GM21423 (cell line): ENCODE measurements around the gene CELSR1.

Experiments
- ATAC-seq: cut with Tn5 transposase; IDR thresholded peaks from one replicate; pipeline ENCODE4 v1.9.1; 2021; ENCODE audit warnings: mild to moderate bottlenecking, moderate library complexity; ENCODE audit not compliant: unreplicated experiment

Gene CELSR1

DNA sequence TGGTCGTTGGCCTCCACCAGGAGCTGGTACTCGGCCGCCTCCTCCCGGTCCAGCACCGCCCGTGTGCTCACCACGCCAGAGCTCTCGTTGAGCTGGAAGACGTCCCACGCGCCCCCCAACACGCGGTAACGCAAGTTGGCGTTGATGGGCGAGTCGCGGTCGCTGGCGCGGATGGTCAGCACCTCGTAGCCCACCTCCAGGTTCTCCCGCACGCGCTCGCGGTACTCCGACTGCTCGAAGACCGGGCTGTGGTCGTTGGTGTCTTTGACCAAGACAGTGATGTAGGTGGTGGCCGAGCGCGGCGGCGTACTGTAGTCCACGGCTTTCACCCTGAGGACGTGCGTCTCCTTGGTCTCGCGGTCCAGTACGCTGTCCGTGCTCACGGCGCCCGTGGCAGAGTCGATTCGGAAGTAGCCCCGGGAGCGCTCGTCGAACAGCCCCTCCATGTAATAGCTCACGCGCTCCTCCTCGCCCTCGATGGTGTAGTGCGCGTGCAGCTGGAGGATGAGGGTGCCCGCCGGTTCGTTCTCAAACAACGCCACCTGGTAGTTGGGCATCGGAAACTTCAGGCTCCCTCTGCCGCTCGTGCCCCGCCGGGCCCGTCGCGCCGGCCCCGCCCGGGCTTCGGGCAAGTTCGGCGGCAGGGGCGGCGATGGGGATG lies 1.4 kb downstream of the CELSR1 start:
- no peak for ATAC-seq

DNA sequence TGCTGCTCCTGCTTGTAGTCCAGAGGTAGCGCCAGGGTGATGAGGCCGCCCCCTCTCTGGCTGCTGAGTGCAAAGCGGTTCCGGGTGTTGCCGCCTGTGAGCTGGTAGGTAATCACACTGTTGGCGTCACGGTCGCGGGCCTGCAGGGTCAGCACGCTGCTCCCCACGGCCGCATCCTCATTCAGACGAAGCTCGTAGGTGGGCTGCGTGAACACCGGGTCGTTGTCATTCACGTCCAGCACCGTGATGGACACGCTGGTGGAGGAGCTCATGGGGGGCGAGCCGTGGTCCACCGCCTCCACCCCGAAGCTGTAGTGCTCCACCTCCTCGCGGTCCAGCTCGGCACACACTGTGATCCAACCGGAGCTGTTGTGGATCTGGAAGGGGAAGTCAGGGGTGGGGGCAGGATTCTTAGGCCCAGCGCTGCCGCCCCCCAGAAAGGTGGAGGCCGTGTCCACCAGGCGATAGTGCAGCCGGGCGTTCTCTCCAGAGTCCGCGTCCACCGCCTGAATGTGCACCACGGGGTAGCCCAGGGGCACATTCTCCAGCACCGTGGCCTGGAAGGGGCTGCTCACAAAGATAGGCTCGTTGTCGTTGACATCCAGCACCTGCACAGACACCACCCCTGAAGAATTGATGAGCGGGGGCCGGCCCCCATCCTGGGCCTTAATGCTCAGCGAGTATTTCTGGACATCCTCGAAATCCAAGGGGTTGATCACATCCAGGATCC lies 2.4 kb downstream of the CELSR1 start:
- ATAC-seq: no peak

DNA sequence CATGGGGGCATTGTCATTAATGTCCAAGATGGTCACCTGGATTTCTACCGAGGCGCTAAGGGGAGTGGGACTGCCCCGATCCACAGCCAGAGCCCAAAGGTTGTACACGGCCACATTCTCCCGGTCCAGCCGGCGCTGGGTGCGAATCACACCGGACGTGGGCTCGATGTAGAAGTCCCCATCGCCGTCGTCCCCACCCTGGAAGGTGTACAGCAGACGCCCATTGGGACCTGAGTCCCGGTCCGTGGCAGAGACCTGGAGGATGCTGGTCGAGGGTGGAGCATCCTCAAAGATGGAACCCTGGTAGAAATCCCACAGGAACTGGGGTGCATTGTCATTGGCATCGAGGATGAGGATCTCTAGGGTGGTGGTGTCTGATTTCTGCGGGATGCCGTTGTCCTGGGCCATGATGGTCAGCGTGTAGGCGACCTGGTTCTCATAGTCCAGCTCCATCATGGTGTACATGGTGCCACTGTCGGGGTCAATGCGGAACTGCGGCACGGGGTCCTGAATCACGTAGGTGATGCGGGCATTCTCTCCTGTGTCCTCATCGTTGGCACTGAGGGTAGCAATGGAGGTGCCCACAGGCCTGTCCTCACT lies 3.1 kb downstream of the CELSR1 start:
- no peak for ATAC-seq

GRCh38 chr22:46533070-46533833 lies 4.2 kb downstream of the CELSR1 start:
- no peak for ATAC-seq

DNA sequence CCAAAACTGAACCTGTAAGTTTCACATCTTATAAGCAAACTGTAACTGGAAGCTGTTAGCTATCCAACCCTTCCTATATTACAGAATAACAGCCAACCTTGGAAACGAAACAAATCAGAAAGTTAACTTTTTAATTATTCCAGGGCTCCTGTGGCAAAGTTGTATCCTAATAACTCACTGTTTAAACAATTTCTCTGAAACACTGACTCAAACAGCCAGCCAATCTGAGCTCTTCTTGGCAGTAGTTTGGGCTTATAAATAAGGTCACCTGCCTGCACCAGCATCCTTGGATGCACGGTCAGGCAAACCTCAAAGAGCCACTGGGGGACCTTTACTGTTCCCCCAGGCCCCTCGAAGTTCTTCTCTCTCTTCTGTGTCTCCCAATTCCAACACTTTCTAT lies 5.0 kb downstream of the CELSR1 start:
- ATAC-seq: no peak

GRCh38 chr22:46531581-46532175 lies 5.7 kb downstream of the CELSR1 start:
- no peak for ATAC-seq

DNA sequence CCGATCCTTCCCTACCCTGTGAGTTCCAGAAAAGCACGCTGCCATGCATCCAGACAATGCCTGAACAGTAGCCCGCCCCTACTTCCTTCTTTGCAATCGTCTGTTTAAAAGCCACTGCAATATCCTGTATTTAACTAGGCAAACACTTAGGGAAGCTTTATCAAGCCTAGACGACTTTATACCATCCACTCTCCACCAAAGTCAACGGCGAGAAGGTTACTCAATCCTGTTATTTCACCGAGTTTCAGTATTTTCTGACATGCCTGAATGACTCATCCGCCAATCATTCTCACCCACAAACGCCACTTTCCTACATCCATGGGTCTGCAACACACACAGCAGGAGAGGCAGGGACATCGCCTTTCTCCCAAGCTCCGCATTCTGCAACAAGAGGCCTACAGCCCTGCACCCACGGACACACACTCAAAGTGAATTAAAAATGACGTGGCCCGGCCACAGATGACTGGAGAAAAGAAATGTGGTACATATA lies 9.3 kb downstream of the CELSR1 start:
- no peak for ATAC-seq

- ATAC-seq: no peak
Observed at GRCh38 chr22:46526244-46526839, 11.1 kb downstream of the CELSR1 start.

- no peak for ATAC-seq
Observed at GRCh38 chr22:46525389-46526243, 11.8 kb downstream of the CELSR1 start.

DNA sequence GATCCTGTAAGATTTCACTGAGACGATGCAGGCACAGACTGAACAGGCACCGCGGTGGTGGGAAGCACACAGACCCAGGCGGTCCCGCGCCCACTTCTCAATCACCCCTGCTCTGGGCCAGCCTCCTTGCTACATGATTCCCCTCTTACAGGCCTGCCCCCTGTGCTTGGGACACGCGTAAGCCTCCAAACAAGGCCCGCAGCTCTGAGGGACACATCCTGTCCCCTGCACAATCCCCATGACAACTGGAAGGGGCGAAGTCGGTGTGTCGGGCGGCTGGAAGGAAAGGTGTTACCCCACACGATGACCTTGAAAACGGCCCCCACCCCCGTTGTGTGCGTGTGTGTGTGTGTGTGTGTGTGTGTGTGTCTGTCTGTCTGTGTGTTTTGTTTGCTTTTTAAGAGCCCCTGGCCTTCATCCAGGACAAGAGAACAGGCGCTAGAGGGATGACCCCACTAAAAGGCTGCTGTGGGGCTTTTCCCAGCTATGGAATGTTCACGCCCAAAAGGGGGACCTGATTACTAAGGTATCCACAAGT lies 13.1 kb downstream of the CELSR1 start:
- ATAC-seq: no peak

GRCh38 chr22:46522797-46523196 lies 14.6 kb downstream of the CELSR1 start:
- ATAC-seq: no peak

DNA sequence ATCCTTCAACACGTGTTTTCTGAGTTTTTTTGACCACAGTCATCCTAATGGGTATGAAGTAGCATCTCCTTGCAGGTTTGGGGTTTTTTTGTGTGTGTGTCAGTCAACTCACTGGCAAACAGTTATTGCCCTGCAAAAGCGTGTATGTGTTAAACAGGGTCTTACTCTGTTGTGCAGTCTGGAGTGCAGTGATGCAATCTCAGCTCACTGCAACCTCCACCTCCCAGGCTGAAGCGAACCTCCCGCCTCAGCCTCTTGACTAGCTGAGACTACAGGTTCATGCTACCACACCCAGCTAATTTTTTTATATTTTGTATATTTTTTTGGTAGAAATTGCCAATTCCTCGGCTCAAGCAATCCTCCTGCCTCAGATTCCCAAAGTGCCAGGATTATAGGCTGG lies 15.4 kb downstream of the CELSR1 start:
- no peak for ATAC-seq

GRCh38 chr22:46520880-46521279 lies 16.5 kb downstream of the CELSR1 start:
- ATAC-seq: no peak

DNA sequence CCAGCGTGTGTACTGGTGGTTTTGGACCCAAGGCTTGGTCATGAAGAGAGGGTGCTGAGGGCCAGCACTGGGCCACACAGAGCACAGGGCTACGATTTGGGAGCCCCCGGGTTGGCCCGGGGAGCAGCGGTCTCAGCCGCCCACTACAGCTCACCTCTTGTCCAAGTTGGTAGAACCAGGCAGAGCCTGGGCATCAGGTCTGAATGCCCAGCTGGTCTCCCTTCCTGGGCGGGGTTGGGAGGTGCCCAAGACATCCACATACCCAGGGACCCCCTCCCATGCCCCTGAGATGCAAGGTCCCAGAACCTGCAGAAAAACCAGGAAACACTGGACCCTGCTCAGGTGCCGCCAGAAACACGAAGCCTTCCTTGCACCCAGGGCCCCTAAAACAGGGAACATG lies 18.0 kb downstream of the CELSR1 start:
- ATAC-seq: no peak

GRCh38 chr22:46518542-46519325 lies 18.7 kb downstream of the CELSR1 start:
- ATAC-seq: no peak

DNA sequence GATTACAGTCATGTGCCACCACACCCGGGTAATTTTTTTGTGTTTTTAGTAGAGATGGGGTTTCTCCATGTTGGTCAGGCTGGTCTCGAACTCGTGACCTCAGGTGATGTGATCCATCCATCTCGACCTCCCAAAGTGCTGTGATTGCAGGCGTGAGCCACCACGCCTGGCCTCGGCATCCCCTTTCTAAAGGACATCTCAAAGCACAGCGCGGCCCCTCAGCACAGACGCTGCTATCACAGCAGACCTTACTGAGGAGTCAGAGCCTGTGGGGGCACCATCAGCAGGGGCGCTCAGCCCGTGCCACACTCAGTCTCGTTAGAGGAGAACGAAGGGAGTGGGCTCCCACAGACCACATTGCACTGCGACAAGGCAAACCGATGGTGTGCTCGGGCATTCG lies 19.4 kb downstream of the CELSR1 start:
- no peak for ATAC-seq

- no peak for ATAC-seq
Observed at GRCh38 chr22:46517255-46517761, 20.1 kb downstream of the CELSR1 start.

DNA sequence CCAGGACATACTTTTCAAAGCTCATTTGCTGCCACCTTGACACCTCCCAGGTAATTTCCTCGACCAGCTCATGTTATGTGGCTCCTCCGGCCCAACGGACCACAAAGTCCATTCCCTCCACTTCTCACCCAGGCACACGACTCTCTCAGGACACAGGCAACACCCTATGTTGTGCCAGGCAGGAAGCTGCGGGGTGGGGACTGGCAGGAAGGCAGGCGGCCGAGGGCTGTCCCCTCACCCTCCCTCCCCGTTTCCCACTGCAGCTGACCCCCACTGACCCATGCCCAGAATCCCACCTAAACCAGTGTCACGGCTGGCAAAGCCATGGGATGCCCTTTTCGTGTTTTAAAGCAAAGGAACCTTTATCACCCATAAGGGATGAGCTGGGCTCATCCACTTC lies 20.8 kb downstream of the CELSR1 start:
- no peak for ATAC-seq
